HCT116 (cell line): ENCODE measurements around the gene CARD14.

Experiments
- CEBPB ChIP-seq: IDR thresholded peaks from 2 replicates; pipeline ENCODE4 v1.6.1; 2012; ENCODE audit warnings: low read depth
- CTCF ChIP-seq, 3 experiments: fragments of 200-600 bp in 1 of 3; sonication (generic) in 1 of 3; IDR thresholded peaks in 2 of 3; conservative IDR thresholded peaks in 1 of 3; 2 replicates each; pipeline ENCODE4 v1.5.1; 2012 to 2017; ENCODE audit warnings: low read depth in 2 of 3, low read length in 2 of 3, antibody characterized with exemption in 1 of 3, borderline replicate concordance in 1 of 3, control low read depth in 1 of 3, mild to moderate bottlenecking in 1 of 3, mixed read lengths in 1 of 3, mixed run types in 1 of 3, moderate library complexity in 1 of 3; ENCODE audit not compliant: insufficient read depth in 1 of 3
- POLR2A ChIP-seq: IDR thresholded peaks from 2 replicates; pipeline ENCODE4 v1.7.0; 2011; ENCODE audit warnings: borderline replicate concordance; ENCODE audit not compliant: insufficient read depth, insufficient read length; ENCODE audit errors: extremely low read depth
- SIN3A ChIP-seq: IDR thresholded peaks from 2 replicates; pipeline ENCODE4 v1.6.1; 2012; ENCODE audit warnings: low read depth

- TF ChIP-seq CTCF (IDR thresholded peaks at IDR 0.05 in 2 of 3, conservative IDR thresholded peaks at IDR 0.05 in 1 of 3; ENCODE audit: borderline replicate concordance in 1 of 3, insufficient read depth in 1 of 3, low read depth in 2 of 3, low read length in 2 of 3) (no peak), SIN3A (no peak), POLR2A (no peak), CEBPB (no peak)
Measured at GRCh38 chr17:80198144-80198661, 28.4 kb downstream of the CARD14 start.
